ENCODE measurements around the gene MANF. TPM values are rescaled to one million over a fixed set of nuclear protein-coding genes. Genes with fewer than 3 reads are reported as not detected.

MANF gene
- total and polyA plus RNA-seq, 2 donors, result 60.7 to 84.5 TPM

- no peak overlapping the region for H3K4me3 ChIP-seq (ENCODE audit: low read length in 2 of 2)
- no peaks in the 10 kb centered on the region for H3K27me3 ChIP-seq (ENCODE audit: control insufficient read depth in 2 of 2, insufficient read depth in 1 of 2, low read length in 1 of 2)
- no peaks in the 10 kb centered on the region for H3K9me3 ChIP-seq (ENCODE audit: control insufficient read depth in 2 of 2, insufficient read depth in 1 of 2, low read length in 1 of 2)
- no peak overlapping the region for H3K27ac ChIP-seq (ENCODE audit: low read depth in 1 of 2, low read length in 1 of 2)
- no peaks in the 10 kb centered on the region for H3K36me3 ChIP-seq (ENCODE audit: control insufficient read depth in 2 of 2, insufficient read depth in 2 of 2, low read length in 1 of 2)
- WGBS, result 98% methylated on average over 1 of the region's 1 CpG
- no peaks in the 10 kb centered on the region for H3K4me1 ChIP-seq (ENCODE audit: control insufficient read depth in 2 of 2, insufficient read depth in 2 of 2, low read length in 2 of 2)
- no peak for DNase-seq (ENCODE audit: low read depth in 6 of 9, low spot score in 9 of 9)
Observed at GRCh38 chr3:51350751-51351150, 34.3 kb upstream of the MANF start.

- WGBS, result 96% methylated on average over 4 of the region's 4 CpGs
- Histone ChIP-seq H3K4me1 (ENCODE audit: control insufficient read depth in 2 of 2, insufficient read depth in 2 of 2, low read length in 2 of 2) (no peaks in the 10 kb centered on the region), H3K27ac (ENCODE audit: low read depth in 1 of 2, low read length in 1 of 2) (no peak overlapping the region), H3K9me3 (ENCODE audit: control insufficient read depth in 2 of 2, insufficient read depth in 1 of 2, low read length in 1 of 2) (no peaks in the 10 kb centered on the region), H3K36me3 (ENCODE audit: control insufficient read depth in 2 of 2, insufficient read depth in 2 of 2, low read length in 1 of 2) (no peaks in the 10 kb centered on the region), H3K4me3 (ENCODE audit: low read length in 2 of 2) (no peak overlapping the region), H3K27me3 (ENCODE audit: control insufficient read depth in 2 of 2, insufficient read depth in 1 of 2, low read length in 1 of 2) (no peaks in the 10 kb centered on the region)
- no peak for DNase-seq (ENCODE audit: low read depth in 6 of 9, low spot score in 9 of 9)
Observed at GRCh38 chr3:51353131-51353530, 32.0 kb upstream of the MANF start.

DNA sequence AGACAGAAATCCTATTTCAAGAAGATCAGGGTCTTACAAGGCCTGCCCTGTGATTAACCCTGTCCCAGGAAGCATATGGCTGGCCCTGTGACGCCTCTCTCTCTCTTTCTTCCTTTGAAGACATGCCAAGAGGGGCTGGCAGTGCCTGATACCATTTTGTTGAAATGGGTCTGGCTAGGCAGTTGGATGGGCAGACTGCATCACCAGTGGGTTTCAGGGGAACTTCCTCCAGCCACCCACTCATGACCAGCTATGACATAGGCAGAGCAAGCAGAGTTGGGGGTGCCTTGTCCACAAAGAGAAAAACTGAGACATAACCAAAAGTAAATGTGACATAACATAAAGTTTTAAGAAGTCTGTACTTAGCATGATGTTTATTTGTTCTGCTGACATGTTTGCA is 31.4 kb upstream of the MANF start:
- no peaks in the 10 kb centered on the region for H3K36me3 ChIP-seq (ENCODE audit: control insufficient read depth in 2 of 2, insufficient read depth in 2 of 2, low read length in 1 of 2)
- no peaks in the 10 kb centered on the region for H3K4me1 ChIP-seq (ENCODE audit: control insufficient read depth in 2 of 2, insufficient read depth in 2 of 2, low read length in 2 of 2)
- no peak overlapping the region for H3K4me3 ChIP-seq (ENCODE audit: low read length in 2 of 2)
- 56% methylated on average over 1 of the region's 1 CpG for WGBS
- H3K27ac ChIP-seq (ENCODE audit: low read depth in 1 of 2, low read length in 1 of 2), result no peak overlapping the region
- no peaks in the 10 kb centered on the region for H3K9me3 ChIP-seq (ENCODE audit: control insufficient read depth in 2 of 2, insufficient read depth in 1 of 2, low read length in 1 of 2)
- DNase-seq (ENCODE audit: low read depth in 6 of 9, low spot score in 9 of 9), result no peak
- no peaks in the 10 kb centered on the region for H3K27me3 ChIP-seq (ENCODE audit: control insufficient read depth in 2 of 2, insufficient read depth in 1 of 2, low read length in 1 of 2)

- H3K9me3 ChIP-seq (ENCODE audit: control insufficient read depth in 2 of 2, insufficient read depth in 1 of 2, low read length in 1 of 2), result no peaks in the 10 kb centered on the region
- no peak for DNase-seq (ENCODE audit: low read depth in 6 of 9, low spot score in 9 of 9)
- H3K4me3 ChIP-seq (ENCODE audit: low read length in 2 of 2), result no peak overlapping the region
- H3K36me3 ChIP-seq (ENCODE audit: control insufficient read depth in 2 of 2, insufficient read depth in 2 of 2, low read length in 1 of 2), result no peaks in the 10 kb centered on the region
- H3K27ac ChIP-seq (ENCODE audit: low read depth in 1 of 2, low read length in 1 of 2), result no peak overlapping the region
- H3K4me1 ChIP-seq (ENCODE audit: control insufficient read depth in 2 of 2, insufficient read depth in 2 of 2, low read length in 2 of 2), result no peaks in the 10 kb centered on the region
- H3K27me3 ChIP-seq (ENCODE audit: control insufficient read depth in 2 of 2, insufficient read depth in 1 of 2, low read length in 1 of 2), result no peaks in the 10 kb centered on the region
- over 99% methylated on average over 2 of the region's 2 CpGs for WGBS
Observed at GRCh38 chr3:51354172-51354571, 30.9 kb upstream of the MANF start.

GRCh38 chr3:51354731-51355615 is 30.1 kb upstream of the MANF start:
- Histone ChIP-seq H3K27ac (ENCODE audit: low read depth in 1 of 2, low read length in 1 of 2) (no peak overlapping the region), H3K4me1 (ENCODE audit: control insufficient read depth in 2 of 2, insufficient read depth in 2 of 2, low read length in 2 of 2) (no peaks in the 10 kb centered on the region), H3K9me3 (ENCODE audit: control insufficient read depth in 2 of 2, insufficient read depth in 1 of 2, low read length in 1 of 2) (no peaks in the 10 kb centered on the region), H3K36me3 (ENCODE audit: control insufficient read depth in 2 of 2, insufficient read depth in 2 of 2, low read length in 1 of 2) (no peaks in the 10 kb centered on the region), H3K4me3 (ENCODE audit: low read length in 2 of 2) (no peak overlapping the region), H3K27me3 (ENCODE audit: control insufficient read depth in 2 of 2, insufficient read depth in 1 of 2, low read length in 1 of 2) (no peaks in the 10 kb centered on the region)
- no peak for DNase-seq (ENCODE audit: low read depth in 6 of 9, low spot score in 9 of 9)
- 97% methylated on average over 9 of the region's 9 CpGs for WGBS

GRCh38 chr3:51355891-51356578 is 29.1 kb upstream of the MANF start:
- no peaks in the 10 kb centered on the region for H3K4me1 ChIP-seq (ENCODE audit: control insufficient read depth in 2 of 2, insufficient read depth in 2 of 2, low read length in 2 of 2)
- no peaks in the 10 kb centered on the region for H3K36me3 ChIP-seq (ENCODE audit: control insufficient read depth in 2 of 2, insufficient read depth in 2 of 2, low read length in 1 of 2)
- WGBS, result 82% methylated on average over 8 of the region's 8 CpGs
- no peak for DNase-seq (ENCODE audit: low read depth in 6 of 9, low spot score in 9 of 9)
- no peak overlapping the region for H3K4me3 ChIP-seq (ENCODE audit: low read length in 2 of 2)
- no peak overlapping the region for H3K27ac ChIP-seq (ENCODE audit: low read depth in 1 of 2, low read length in 1 of 2)
- H3K27me3 ChIP-seq (ENCODE audit: control insufficient read depth in 2 of 2, insufficient read depth in 1 of 2, low read length in 1 of 2), result no peaks in the 10 kb centered on the region
- no peaks in the 10 kb centered on the region for H3K9me3 ChIP-seq (ENCODE audit: control insufficient read depth in 2 of 2, insufficient read depth in 1 of 2, low read length in 1 of 2)

DNA sequence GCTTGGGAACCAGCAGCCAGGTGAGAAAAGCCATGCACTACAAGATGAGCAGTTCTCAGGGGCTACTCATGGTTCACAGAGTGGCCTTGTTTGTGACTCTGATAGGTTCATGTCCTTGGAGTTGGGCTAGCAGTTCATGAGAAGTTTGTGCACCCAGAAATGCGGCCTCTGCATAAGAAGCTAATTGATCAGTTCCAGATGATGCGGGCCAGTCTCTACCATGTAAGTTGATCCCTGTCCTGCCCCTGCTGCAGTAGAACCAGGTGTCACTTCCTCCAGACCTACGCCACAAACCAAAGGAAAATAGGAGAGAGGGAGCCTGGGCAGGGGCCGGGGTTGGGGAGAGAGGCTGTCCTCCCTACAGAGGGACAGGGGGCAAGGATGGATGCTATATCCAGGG is 27.2 kb upstream of the MANF start:
- no peak overlapping the region for H3K27ac ChIP-seq (ENCODE audit: low read depth in 1 of 2, low read length in 1 of 2)
- no peaks in the 10 kb centered on the region for H3K27me3 ChIP-seq (ENCODE audit: control insufficient read depth in 2 of 2, insufficient read depth in 1 of 2, low read length in 1 of 2)
- no peaks in the 10 kb centered on the region for H3K36me3 ChIP-seq (ENCODE audit: control insufficient read depth in 2 of 2, insufficient read depth in 2 of 2, low read length in 1 of 2)
- WGBS, result 70% methylated on average over 4 of the region's 4 CpGs
- no peak for DNase-seq (ENCODE audit: low read depth in 6 of 9, low spot score in 9 of 9)
- no peak overlapping the region for H3K4me3 ChIP-seq (ENCODE audit: low read length in 2 of 2)
- H3K9me3 ChIP-seq (ENCODE audit: control insufficient read depth in 2 of 2, insufficient read depth in 1 of 2, low read length in 1 of 2), result no peaks in the 10 kb centered on the region
- no peaks in the 10 kb centered on the region for H3K4me1 ChIP-seq (ENCODE audit: control insufficient read depth in 2 of 2, insufficient read depth in 2 of 2, low read length in 2 of 2)

DNA sequence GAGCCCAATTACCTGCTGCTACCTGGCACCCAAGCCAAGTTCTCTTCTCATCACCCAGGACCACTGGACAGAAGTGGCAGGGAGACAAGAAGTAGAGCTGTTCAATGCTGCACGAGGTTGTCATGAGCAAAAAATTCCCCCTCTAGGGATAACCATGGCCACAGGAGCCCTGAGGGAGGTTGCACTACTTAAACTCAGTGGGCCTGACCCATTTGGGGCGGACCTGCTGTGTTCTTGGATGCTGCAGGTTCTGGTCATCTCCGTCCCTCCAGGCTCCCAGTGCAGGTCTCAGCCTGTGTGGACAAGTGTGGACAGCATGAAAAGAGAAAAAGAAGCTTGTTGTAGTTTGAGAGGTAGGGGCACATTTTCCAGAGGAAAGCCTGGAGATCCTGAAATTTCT is 26.1 kb upstream of the MANF start:
- Histone ChIP-seq H3K4me3 (ENCODE audit: low read length in 2 of 2) (no peak overlapping the region), H3K27me3 (ENCODE audit: control insufficient read depth in 2 of 2, insufficient read depth in 1 of 2, low read length in 1 of 2) (no peaks in the 10 kb centered on the region), H3K27ac (ENCODE audit: low read depth in 1 of 2, low read length in 1 of 2) (no peak overlapping the region), H3K36me3 (ENCODE audit: control insufficient read depth in 2 of 2, insufficient read depth in 2 of 2, low read length in 1 of 2) (no peaks in the 10 kb centered on the region), H3K9me3 (ENCODE audit: control insufficient read depth in 2 of 2, insufficient read depth in 1 of 2, low read length in 1 of 2) (no peaks in the 10 kb centered on the region), H3K4me1 (ENCODE audit: control insufficient read depth in 2 of 2, insufficient read depth in 2 of 2, low read length in 2 of 2) (no peaks in the 10 kb centered on the region)
- WGBS, result 88% methylated on average over 3 of the region's 3 CpGs
- DNase-seq (ENCODE audit: low read depth in 6 of 9, low spot score in 9 of 9), result no peak

GRCh38 chr3:51360806-51361205 is 24.3 kb upstream of the MANF start:
- Histone ChIP-seq H3K27me3 (ENCODE audit: control insufficient read depth in 2 of 2, insufficient read depth in 1 of 2, low read length in 1 of 2) (no peaks in the 10 kb centered on the region), H3K4me1 (ENCODE audit: control insufficient read depth in 2 of 2, insufficient read depth in 2 of 2, low read length in 2 of 2) (no peaks in the 10 kb centered on the region), H3K36me3 (ENCODE audit: control insufficient read depth in 2 of 2, insufficient read depth in 2 of 2, low read length in 1 of 2) (no peaks in the 10 kb centered on the region), H3K9me3 (ENCODE audit: control insufficient read depth in 2 of 2, insufficient read depth in 1 of 2, low read length in 1 of 2) (no peaks in the 10 kb centered on the region), H3K4me3 (ENCODE audit: low read length in 2 of 2) (no peak overlapping the region), H3K27ac (ENCODE audit: low read depth in 1 of 2, low read length in 1 of 2) (no peak overlapping the region)
- 95% methylated on average over 3 of the region's 3 CpGs for WGBS
- no peak for DNase-seq (ENCODE audit: low read depth in 6 of 9, low spot score in 9 of 9)

All from thymus (tissue), 11 donors.